Nucleus accumbens (tissue), 56 donors: Measurements from ENCODE around the gene GH1.
"Not testable (repeated sequence)": the region's sequence is repeated elsewhere in the genome, so short reads cannot be mapped to it uniquely, and the experiment has no call there.

Source experiments
- DNase-seq, 56 donors: peaks; one replicate each; lab custom pipeline; 2025; lab: John Stamatoyannopoulos, UW

Gene GH1

DNA sequence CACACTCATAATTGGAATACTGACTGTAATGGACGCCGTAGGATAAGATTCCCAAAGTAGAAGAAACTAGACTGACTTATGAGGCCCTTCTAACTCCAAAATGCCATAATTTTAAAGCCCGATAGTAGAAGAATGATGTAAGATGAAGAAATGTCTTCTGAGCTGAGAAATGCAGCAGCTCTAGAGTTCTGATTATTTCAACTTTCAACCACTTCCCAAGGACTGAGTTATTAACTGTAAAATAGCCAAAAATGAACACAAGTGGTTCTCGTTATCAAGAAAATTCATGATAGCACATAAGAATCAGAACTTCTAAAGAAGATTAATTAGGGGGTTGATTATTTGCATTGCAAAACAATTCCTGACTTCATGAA is 48.4 kb downstream of the GH1 start:
- DNase-seq, result not testable (repeated sequence)

- not testable (repeated sequence) for DNase-seq
Measured at GRCh38 chr17:63869491-63870291, 48.9 kb downstream of the GH1 start.
